ENCODE data around the gene NDUFAF7. TPM values are rescaled to one million over a fixed set of nuclear protein-coding genes. Genes with fewer than 3 reads are reported as not detected.

NDUFAF7 gene
- total and polyA plus RNA-seq, 2 of the 13 experiments (the other 11 are each of a cell fraction or from before 2014, with no cell fraction given), result 27.0 to 40.8 TPM

DNA sequence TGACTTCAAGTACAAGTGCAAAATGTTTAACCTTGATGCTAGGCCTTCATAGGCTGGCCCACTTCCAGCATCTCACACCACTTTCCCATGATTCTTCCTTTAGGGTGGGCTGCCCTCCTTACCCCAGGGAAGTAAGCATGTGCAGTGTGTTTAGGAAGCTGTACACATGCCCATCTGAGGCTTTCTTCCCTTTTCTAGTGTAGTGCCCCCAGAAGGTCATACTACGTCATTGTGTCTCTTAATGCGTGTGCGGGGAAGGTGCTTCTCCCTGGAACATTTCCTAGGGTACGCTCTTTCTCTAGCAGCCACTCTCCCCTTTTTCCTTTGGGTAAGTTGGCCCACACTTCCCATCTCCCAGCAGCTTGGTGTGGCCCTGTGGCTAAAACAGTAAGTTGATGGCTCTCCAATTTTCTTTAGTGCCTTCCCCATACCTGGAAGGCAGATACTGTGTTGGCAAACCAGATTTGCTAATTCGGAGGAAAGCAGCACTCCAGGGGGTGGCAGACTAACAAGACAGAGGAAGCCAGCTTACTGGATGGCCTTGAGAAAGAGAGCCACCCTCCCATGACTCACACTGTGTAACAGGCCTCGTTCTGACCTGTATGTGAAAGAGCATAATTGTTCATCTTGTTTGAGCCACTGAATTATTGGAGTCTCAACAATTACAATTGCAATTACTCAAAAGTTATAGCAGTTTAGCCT is 41.9 kb upstream of the NDUFAF7 start (continued):
- no peak for TF ChIP-seq KDM4B (CRISPR knock-in tag; IDR thresholded peaks at IDR 0.05)
- TF ChIP-seq, protein P1, sequence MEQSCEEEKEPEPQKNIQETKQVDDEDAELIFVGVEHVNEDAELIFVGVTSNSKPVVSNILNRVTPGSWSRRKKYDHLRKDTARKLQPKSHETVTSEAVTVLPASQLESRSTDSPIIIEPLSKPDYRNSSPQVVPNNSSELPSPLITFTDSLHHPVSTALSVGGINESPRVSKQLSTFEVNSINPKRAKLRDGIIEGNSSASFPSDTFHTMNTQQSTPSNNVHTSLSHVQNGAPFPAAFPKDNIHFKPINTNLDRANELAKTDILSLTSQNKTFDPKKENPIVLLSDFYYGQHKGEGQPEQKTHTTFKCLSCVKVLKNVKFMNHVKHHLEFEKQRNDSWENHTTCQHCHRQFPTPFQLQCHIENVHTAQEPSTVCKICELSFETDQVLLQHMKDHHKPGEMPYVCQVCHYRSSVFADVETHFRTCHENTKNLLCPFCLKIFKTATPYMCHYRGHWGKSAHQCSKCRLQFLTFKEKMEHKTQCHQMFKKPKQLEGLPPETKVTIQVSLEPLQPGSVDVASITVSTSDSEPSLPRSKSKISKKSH (CRISPR knock-in tag; IDR thresholded peaks at IDR 0.05; ENCODE audit: borderline replicate concordance), result no peak
- no peak; the same call in 1 of the 2 replicates for TF ChIP-seq CREM (IDR thresholded peaks at IDR 0.05)
- no peak for TF ChIP-seq CREM (CRISPR knock-in tag; IDR thresholded peaks at IDR 0.05)
- TF ChIP-seq KLF16 (CRISPR knock-in tag; IDR thresholded peaks at IDR 0.05), result 0 out of 4 replicates have a peak, but pooled peaks of 1 of the 2 experiments have one; percentile 47
- no peak for TF ChIP-seq ZNF562 (CRISPR knock-in tag; IDR thresholded peaks at IDR 0.05; ENCODE audit: borderline replicate concordance)
- peak; percentile 93 for TF ChIP-seq ZNF644 (CRISPR knock-in tag; IDR thresholded peaks at IDR 0.05; ENCODE audit: low read depth)
- TF ChIP-seq, protein P2, sequence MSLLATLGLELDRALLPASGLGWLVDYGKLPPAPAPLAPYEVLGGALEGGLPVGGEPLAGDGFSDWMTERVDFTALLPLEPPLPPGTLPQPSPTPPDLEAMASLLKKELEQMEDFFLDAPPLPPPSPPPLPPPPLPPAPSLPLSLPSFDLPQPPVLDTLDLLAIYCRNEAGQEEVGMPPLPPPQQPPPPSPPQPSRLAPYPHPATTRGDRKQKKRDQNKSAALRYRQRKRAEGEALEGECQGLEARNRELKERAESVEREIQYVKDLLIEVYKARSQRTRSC (CRISPR knock-in tag; IDR thresholded peaks at IDR 0.05; ENCODE audit: low read depth), result no peak
- no peak for TF ChIP-seq DNMT3B (CRISPR knock-in tag; conservative IDR thresholded peaks at IDR 0.05)
- peak; percentile 32; the same call in 1 of the 2 replicates for TF ChIP-seq NCOA2 (CRISPR knock-in tag; IDR thresholded peaks at IDR 0.05)
- TF ChIP-seq EEA1 (CRISPR knock-in tag; IDR thresholded peaks at IDR 0.05; ENCODE audit: borderline replicate concordance), result no peak
- peak; percentile 70 for TF ChIP-seq SAP130 (CRISPR knock-in tag; IDR thresholded peaks at IDR 0.05; ENCODE audit: low read depth)
- TF ChIP-seq SP4 (CRISPR knock-in tag; IDR thresholded peaks at IDR 0.05), result no peak
- no peak for TF ChIP-seq SMYD3 (CRISPR knock-in tag; IDR thresholded peaks at IDR 0.05)
- no peak for TF ChIP-seq ZNF720 (CRISPR knock-in tag; IDR thresholded peaks at IDR 0.05)
- TF ChIP-seq, protein P3, sequence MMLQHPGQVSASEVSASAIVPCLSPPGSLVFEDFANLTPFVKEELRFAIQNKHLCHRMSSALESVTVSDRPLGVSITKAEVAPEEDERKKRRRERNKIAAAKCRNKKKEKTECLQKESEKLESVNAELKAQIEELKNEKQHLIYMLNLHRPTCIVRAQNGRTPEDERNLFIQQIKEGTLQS (CRISPR knock-in tag; IDR thresholded peaks at IDR 0.05), result peak; percentile 75
- no peak for TF ChIP-seq CREB1 (IDR thresholded peaks at IDR 0.05)
- peak; percentile 16; the same call in 1 of the 2 replicates for TF ChIP-seq CREB1 (CRISPR knock-in tag; IDR thresholded peaks at IDR 0.05)
- no peak for TF ChIP-seq SOX6 (IDR thresholded peaks at IDR 0.05)
- TF ChIP-seq SOX6 (CRISPR knock-in tag; IDR thresholded peaks at IDR 0.05), result peak; percentile 37; the same call in 1 of the 2 replicates
- TF ChIP-seq, protein P4, sequence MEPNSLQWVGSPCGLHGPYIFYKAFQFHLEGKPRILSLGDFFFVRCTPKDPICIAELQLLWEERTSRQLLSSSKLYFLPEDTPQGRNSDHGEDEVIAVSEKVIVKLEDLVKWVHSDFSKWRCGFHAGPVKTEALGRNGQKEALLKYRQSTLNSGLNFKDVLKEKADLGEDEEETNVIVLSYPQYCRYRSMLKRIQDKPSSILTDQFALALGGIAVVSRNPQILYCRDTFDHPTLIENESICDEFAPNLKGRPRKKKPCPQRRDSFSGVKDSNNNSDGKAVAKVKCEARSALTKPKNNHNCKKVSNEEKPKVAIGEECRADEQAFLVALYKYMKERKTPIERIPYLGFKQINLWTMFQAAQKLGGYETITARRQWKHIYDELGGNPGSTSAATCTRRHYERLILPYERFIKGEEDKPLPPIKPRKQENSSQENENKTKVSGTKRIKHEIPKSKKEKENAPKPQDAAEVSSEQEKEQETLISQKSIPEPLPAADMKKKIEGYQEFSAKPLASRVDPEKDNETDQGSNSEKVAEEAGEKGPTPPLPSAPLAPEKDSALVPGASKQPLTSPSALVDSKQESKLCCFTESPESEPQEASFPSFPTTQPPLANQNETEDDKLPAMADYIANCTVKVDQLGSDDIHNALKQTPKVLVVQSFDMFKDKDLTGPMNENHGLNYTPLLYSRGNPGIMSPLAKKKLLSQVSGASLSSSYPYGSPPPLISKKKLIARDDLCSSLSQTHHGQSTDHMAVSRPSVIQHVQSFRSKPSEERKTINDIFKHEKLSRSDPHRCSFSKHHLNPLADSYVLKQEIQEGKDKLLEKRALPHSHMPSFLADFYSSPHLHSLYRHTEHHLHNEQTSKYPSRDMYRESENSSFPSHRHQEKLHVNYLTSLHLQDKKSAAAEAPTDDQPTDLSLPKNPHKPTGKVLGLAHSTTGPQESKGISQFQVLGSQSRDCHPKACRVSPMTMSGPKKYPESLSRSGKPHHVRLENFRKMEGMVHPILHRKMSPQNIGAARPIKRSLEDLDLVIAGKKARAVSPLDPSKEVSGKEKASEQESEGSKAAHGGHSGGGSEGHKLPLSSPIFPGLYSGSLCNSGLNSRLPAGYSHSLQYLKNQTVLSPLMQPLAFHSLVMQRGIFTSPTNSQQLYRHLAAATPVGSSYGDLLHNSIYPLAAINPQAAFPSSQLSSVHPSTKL (CRISPR knock-in tag; IDR thresholded peaks at IDR 0.05), result peak; percentile 73
